ENCODE measurements around the gene MFGE8. TPM values are rescaled to one million over a fixed set of nuclear protein-coding genes. Genes with fewer than 3 reads are reported as not detected.

Gene MFGE8
- total RNA-seq, 1 donor, result 195 TPM

DNA sequence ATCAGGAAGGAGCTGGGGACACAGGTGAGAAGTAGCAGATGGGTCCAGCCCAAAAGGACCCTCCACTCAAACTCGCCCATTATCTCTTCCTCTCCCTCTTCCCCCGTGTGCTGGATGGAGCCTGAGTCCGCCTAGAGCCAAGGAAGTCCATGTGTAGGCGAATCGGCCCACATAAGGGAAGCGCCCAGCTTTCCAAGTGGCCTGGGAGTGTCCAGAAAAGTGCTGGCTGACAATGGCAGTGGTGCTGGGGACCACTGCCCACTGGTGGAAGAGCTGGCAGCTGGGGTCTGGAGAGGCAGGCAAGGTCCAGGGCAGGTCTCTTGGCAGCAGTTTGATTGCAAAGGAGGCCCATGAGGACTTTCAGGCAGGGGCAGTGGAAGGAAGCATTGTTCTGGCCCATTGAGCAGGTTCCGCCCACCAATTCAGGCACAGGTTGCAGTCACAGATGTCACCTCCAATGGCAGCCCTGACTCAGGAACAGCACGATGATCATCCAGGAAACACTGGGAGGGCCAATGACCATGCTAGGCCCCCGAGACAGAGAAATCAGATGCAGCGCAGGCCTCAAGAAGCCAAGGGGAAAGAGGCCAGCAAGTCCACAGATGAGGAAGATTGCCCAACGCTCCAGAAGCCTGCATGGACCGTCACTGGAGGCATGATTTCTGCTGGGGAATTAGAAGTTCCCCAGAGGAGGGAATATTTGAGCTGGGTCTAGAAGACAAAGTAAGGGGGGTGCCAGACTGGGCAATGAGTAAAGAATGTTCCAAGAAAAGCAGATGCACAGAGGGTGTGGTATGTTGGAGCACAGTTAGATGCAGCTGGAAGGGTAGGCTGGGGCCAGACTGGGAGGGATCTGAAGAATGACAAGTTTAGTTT is 3.0 kb downstream of the MFGE8 start:
- H3K4me1 ChIP-seq (ENCODE audit: insufficient read depth, low read length), result peaks cover 40% of the 10 kb centered on the region
- peak; percentile 85 for DNase-seq (ENCODE audit: insufficient read length, low spot score, missing footprints)
- H3K9me3 ChIP-seq (ENCODE audit: low read depth, low read length), result no peaks in the 10 kb centered on the region
- peaks cover 58% of the 10 kb centered on the region for H3K36me3 ChIP-seq (ENCODE audit: insufficient read depth, low read length)
- no peak overlapping the region for H2AFZ ChIP-seq (ENCODE audit: low read length)
- peak overlapping the region; percentile 99 for H3K4me2 ChIP-seq (ENCODE audit: insufficient read depth, low read length)
- peak overlapping the region; percentile 96 for H3K27ac ChIP-seq (ENCODE audit: low read depth, low read length)
- H3K79me2 ChIP-seq (ENCODE audit: insufficient read depth, low read length), result peaks cover 58% of the 10 kb centered on the region
- no peaks in the 10 kb centered on the region for H3K27me3 ChIP-seq (ENCODE audit: insufficient read depth, low read length)
- H4K20me1 ChIP-seq (ENCODE audit: insufficient read depth, low read length), result peaks cover 48% of the 10 kb centered on the region
- TF ChIP-seq, protein P1, sequence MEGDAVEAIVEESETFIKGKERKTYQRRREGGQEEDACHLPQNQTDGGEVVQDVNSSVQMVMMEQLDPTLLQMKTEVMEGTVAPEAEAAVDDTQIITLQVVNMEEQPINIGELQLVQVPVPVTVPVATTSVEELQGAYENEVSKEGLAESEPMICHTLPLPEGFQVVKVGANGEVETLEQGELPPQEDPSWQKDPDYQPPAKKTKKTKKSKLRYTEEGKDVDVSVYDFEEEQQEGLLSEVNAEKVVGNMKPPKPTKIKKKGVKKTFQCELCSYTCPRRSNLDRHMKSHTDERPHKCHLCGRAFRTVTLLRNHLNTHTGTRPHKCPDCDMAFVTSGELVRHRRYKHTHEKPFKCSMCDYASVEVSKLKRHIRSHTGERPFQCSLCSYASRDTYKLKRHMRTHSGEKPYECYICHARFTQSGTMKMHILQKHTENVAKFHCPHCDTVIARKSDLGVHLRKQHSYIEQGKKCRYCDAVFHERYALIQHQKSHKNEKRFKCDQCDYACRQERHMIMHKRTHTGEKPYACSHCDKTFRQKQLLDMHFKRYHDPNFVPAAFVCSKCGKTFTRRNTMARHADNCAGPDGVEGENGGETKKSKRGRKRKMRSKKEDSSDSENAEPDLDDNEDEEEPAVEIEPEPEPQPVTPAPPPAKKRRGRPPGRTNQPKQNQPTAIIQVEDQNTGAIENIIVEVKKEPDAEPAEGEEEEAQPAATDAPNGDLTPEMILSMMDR (IDR thresholded peaks at IDR 0.05; ENCODE audit: extremely low read depth, low read depth, low read length), result no peak
- H3K4me3 ChIP-seq (ENCODE audit: insufficient read depth, low read length), result peak overlapping the region; percentile 39

DNA sequence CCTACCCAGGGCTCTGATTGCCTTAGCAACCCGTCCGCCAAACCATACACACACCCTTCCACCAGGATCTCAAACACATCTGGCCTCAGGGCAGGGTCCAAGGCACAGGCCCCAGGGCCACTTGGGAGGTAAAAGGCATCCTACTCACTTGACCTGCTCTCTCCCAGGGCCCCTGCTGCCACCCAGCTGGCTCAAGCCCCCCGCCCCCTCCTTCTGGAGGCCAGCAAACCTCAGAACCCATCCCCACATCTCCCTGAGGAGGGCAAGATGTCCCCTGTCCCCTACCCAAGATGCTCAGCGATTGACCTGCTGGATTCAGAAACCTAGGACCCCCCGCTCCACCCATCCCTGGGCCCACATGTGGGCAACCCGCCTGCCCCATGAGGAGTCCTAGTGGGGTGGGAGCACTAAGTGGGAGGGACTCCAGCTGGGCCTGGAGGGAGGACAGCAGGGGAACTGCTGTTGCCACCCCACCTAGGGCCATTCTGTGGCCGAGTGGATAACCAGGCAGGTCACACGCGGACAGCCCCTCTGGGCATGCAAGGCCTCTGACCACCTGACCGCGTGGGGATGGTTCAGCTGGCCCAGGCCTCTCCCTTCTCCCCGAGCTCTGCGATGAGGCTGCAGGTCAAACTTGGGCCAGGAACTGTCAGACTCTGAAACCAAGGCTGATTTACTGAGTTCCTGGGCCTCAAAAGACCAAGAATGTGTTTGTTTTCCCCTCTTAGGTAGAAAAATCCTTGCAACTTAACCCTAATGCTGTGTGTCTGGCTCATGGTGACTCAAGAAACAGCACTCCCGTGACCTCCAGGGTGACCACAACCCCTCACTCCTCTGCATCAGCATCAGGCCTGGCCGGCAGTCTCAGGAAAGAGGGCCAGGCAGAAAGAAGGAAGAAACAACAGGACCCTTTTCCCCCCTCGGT is 4.2 kb downstream of the MFGE8 start:
- H3K27me3 ChIP-seq (ENCODE audit: insufficient read depth, low read length), result no peaks in the 10 kb centered on the region
- no peak overlapping the region for H2AFZ ChIP-seq (ENCODE audit: low read length)
- TF ChIP-seq, protein P1 (IDR thresholded peaks at IDR 0.05; ENCODE audit: extremely low read depth, low read depth, low read length), result no peak
- peak; percentile 88 for DNase-seq (ENCODE audit: insufficient read length, low spot score, missing footprints)
- H3K79me2 ChIP-seq (ENCODE audit: insufficient read depth, low read length), result peaks cover 64% of the 10 kb centered on the region
- H3K9me3 ChIP-seq (ENCODE audit: low read depth, low read length), result no peaks in the 10 kb centered on the region
- peaks cover 44% of the 10 kb centered on the region for H3K4me1 ChIP-seq (ENCODE audit: insufficient read depth, low read length)
- peak overlapping the region; percentile 39 for H3K4me3 ChIP-seq (ENCODE audit: insufficient read depth, low read length)
- peaks cover 55% of the 10 kb centered on the region for H4K20me1 ChIP-seq (ENCODE audit: insufficient read depth, low read length)
- peaks cover 68% of the 10 kb centered on the region for H3K36me3 ChIP-seq (ENCODE audit: insufficient read depth, low read length)
- H3K4me2 ChIP-seq (ENCODE audit: insufficient read depth, low read length), result peak overlapping the region; percentile 99
- H3K27ac ChIP-seq (ENCODE audit: low read depth, low read length), result peak overlapping the region; percentile 96

DNA sequence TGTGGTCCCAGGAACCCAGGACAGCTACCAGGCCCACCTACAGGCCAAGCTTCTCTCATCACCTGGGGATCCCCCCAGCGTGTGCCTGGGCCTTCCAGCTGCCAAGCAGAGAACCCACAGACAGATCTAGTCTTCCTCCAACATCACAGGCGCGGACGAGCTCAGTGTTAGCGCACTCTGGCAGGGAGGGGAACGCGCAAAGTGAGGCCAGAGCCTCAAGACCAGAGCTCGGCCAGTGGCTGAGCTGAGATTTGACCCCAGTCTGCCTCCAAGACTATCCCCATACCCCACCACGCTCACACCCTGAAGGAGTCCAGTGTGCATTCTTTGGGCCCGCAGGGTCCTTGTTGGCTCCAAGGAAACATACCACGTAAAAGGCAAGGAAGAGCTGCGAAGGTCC is 5.1 kb downstream of the MFGE8 start:
- peaks cover 75% of the 10 kb centered on the region for H3K36me3 ChIP-seq (ENCODE audit: insufficient read depth, low read length)
- H3K79me2 ChIP-seq (ENCODE audit: insufficient read depth, low read length), result peaks cover 64% of the 10 kb centered on the region
- H4K20me1 ChIP-seq (ENCODE audit: insufficient read depth, low read length), result peaks cover 57% of the 10 kb centered on the region
- H2AFZ ChIP-seq (ENCODE audit: low read length), result no peak overlapping the region
- H3K9me3 ChIP-seq (ENCODE audit: low read depth, low read length), result no peaks in the 10 kb centered on the region
- H3K27ac ChIP-seq (ENCODE audit: low read depth, low read length), result no peak overlapping the region
- TF ChIP-seq, protein P1 (IDR thresholded peaks at IDR 0.05; ENCODE audit: extremely low read depth, low read depth, low read length), result no peak
- DNase-seq (ENCODE audit: insufficient read length, low spot score, missing footprints), result peak; percentile 19
- no peak overlapping the region for H3K4me3 ChIP-seq (ENCODE audit: insufficient read depth, low read length)
- no peak overlapping the region for H3K4me2 ChIP-seq (ENCODE audit: insufficient read depth, low read length)
- peaks cover 40% of the 10 kb centered on the region for H3K4me1 ChIP-seq (ENCODE audit: insufficient read depth, low read length)
- no peaks in the 10 kb centered on the region for H3K27me3 ChIP-seq (ENCODE audit: insufficient read depth, low read length)

Measured in osteoblast (primary cell).